A673 (cell line): ENCODE data around the gene PODNL1. TPM values are rescaled to one million over a fixed set of nuclear protein-coding genes. Genes with fewer than 3 reads are reported as not detected.
"Not testable (repeated sequence)": the region's sequence is repeated elsewhere in the genome, so short reads cannot be mapped to it uniquely, and the experiment has no call there.

Experiments used
- BruUV-seq: library from RNA; stranded (reverse); fragments of 400-500 nt; replicated peaks from 2 replicates; lab custom pipeline; 2021; lab: Mats Ljungman, UMichigan
- CTCF ChIA-PET: fragments of 300-600 bp; sonication (Branson Sonifier 250); formaldehyde crosslinking; loops from one replicate; lab custom pipeline; 2022; ENCODE audit warnings: antibody characterized with exemption; lab: Charles Lee
- POLR2A ChIA-PET: fragments of 300-600 bp; sonication (Branson Sonifier 250); formaldehyde crosslinking; loops from one replicate; lab custom pipeline; 2022; ENCODE audit warnings: antibody characterized with exemption; ENCODE audit not compliant: low non-redundant PET; lab: Charles Lee
- DNase-seq: peaks from one replicate; pipeline ENCODE4 v3.0.0-alpha.2; 2015; ENCODE audit warnings: low spot score
- H3K27ac ChIP-seq: fragments of 200-600 bp; sonication (generic); 2 replicates; pipeline ENCODE4 v1.5.1; 2016; ENCODE audit warnings: mixed run types, low read depth, mild to moderate bottlenecking, mixed read lengths, antibody characterized with exemption, low read length; ENCODE audit not compliant: poor library complexity, severe bottlenecking
- H3K27me3 ChIP-seq: fragments of 200-600 bp; sonication (generic); replicated peaks from 2 replicates; pipeline ENCODE4 v1.6.1; 2017; ENCODE audit warnings: mixed run types, low read depth, mild to moderate bottlenecking, mixed read lengths, antibody characterized with exemption, low read length; ENCODE audit not compliant: insufficient read depth, poor library complexity
- H3K36me3 ChIP-seq: fragments of 200-600 bp; sonication (generic); 2 replicates; pipeline ENCODE4 v1.6.1; 2016; ENCODE audit warnings: mixed run types, mild to moderate bottlenecking, mixed read lengths, antibody characterized with exemption, low read length; ENCODE audit not compliant: insufficient read depth, poor library complexity, severe bottlenecking
- H3K4me1 ChIP-seq: fragments of 200-600 bp; sonication (generic); 2 replicates; pipeline ENCODE4 v1.6.1; 2017; ENCODE audit warnings: mixed run types, mild to moderate bottlenecking, mixed read lengths, antibody characterized with exemption, low read length; ENCODE audit not compliant: insufficient read depth, poor library complexity, severe bottlenecking
- H3K4me3 ChIP-seq: fragments of 200-600 bp; sonication (generic); 2 replicates; pipeline ENCODE4 v1.5.1; 2016; ENCODE audit warnings: low read depth, mixed run types, mild to moderate bottlenecking, mixed read lengths, low read length; ENCODE audit not compliant: poor library complexity, severe bottlenecking
- H3K9me3 ChIP-seq: fragments of 200-600 bp; sonication (generic); 2 replicates; pipeline ENCODE4 v1.6.1; 2016; ENCODE audit warnings: mixed run types, low read depth, mild to moderate bottlenecking, mixed read lengths, antibody characterized with exemption, low read length; ENCODE audit not compliant: poor library complexity, severe bottlenecking
- EZH2 ChIP-seq: fragments of 200-600 bp; sonication (generic); IDR thresholded peaks from 2 replicates; pipeline ENCODE4 v1.6.1; 2017; ENCODE audit warnings: borderline replicate concordance, low read depth, mild to moderate bottlenecking, mixed read lengths, antibody characterized with exemption, low read length; ENCODE audit not compliant: poor library complexity, severe bottlenecking
- intact Hi-C: fragments of 100-400 bp; cut with micrococcal nuclease; formaldehyde crosslinking; loops from one replicate; pipeline ENCODE4 v1.10.0; 2022; ENCODE audit not compliant: unreplicated experiment
- total RNA-seq: library from RNA; stranded (reverse); gene quantifications from 2 replicates; pipeline ENCODE4 v1.2.3, GENCODE V29; 2021
- TF ChIP-seq, protein P1 (sequence below): fragments of 300-800, 200-600 bp; sonication (generic); conservative IDR thresholded peaks from 2 replicates; pipeline ENCODE4 v1.5.1; 2017; ENCODE audit warnings: low read depth, mild to moderate bottlenecking, antibody characterized with exemption, low read length, moderate library complexity, mixed read lengths

The PODNL1 gene
- total RNA-seq, 1 experiment from 2014 or later = not detected

DNA sequence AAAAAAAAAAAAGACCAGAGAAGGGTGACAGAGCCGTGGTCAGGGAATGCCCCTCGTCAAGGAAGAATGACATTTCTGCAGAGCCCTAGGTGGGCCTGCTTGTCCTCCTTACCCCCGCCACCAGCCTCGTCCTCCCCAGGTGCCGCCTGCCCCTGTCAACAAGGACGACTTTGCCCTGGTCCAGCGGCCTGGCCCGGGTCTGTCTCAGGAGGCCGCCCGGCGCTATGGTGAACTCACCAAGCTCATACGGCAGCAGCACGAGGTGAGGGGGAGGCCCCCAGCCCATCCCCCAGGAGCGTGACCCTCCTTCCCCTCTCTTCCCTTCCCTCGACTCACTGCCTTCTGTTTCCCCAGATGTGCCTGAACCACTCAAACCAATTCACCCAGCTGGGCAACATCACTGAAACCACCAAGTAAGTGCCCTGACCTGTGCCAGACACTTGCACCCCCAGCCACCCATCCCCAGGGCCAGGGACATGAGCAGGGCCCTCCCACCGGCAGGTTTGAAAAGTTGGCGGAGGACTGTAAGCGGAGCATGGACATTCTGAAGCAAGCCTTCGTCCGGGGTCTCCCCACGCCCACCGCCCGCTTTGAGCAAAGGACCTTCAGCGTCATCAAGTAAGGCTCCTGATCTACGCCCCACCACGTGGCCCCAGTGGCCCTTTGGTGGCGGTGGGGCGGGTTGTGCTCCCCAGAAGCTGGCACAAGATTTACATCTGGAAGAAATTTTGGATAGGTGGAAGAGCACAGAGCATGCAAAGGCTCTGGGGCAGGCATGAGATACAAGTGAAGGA, 14.8 kb downstream of the PODNL1 start:
- no peak overlapping the region for H3K27ac ChIP-seq
- intact Hi-C loops = no loop called here
- no peak overlapping the region for H3K4me3 ChIP-seq
- H3K9me3 ChIP-seq = peaks cover 5% of the 10 kb centered on the region
- ChIA-PET POLR2A (no interaction called here), CTCF (no interaction called here)
- H3K36me3 ChIP-seq = peaks cover 26% of the 10 kb centered on the region
- H3K27me3 ChIP-seq = no peaks in the 10 kb centered on the region
- TF ChIP-seq, protein P1, sequence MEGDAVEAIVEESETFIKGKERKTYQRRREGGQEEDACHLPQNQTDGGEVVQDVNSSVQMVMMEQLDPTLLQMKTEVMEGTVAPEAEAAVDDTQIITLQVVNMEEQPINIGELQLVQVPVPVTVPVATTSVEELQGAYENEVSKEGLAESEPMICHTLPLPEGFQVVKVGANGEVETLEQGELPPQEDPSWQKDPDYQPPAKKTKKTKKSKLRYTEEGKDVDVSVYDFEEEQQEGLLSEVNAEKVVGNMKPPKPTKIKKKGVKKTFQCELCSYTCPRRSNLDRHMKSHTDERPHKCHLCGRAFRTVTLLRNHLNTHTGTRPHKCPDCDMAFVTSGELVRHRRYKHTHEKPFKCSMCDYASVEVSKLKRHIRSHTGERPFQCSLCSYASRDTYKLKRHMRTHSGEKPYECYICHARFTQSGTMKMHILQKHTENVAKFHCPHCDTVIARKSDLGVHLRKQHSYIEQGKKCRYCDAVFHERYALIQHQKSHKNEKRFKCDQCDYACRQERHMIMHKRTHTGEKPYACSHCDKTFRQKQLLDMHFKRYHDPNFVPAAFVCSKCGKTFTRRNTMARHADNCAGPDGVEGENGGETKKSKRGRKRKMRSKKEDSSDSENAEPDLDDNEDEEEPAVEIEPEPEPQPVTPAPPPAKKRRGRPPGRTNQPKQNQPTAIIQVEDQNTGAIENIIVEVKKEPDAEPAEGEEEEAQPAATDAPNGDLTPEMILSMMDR = no peak
- TF ChIP-seq EZH2 = no peak
- BruUV-seq = no TSS peak
- DNase-seq = no peak
- H3K4me1 ChIP-seq = no peaks in the 10 kb centered on the region

DNA sequence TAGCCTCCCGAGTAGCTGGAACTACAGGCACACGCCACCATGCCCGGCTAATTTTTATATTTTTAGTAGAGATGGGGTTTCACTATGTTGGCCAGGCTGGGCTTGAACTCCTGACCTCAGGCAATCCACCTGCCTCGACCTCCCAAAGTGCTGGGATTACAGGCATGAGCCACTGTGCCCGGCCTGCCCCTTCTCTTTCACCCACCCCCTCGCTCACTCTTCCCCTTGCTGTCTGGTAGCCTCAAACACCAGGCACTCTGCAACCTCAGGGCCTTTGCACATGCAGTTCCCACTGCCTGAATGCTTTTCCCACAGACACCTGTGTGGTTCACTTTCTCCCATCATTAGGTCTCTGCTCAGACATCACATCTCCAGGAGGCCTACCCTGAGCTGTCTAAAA, 16.1 kb downstream of the PODNL1 start:
- POLR2A ChIA-PET = interaction anchor here (0.8 kb wide), 1 partner anchor 101 kb away, joined by 3 read pairs; no protein-coding TSS in a partner anchor
- H3K9me3 ChIP-seq, CTCF ChIA-PET, H3K27ac ChIP-seq, H3K27me3 ChIP-seq, BruUV-seq, H3K4me1 ChIP-seq, H3K4me3 ChIP-seq, intact Hi-C loops, DNase-seq: not testable (repeated sequence)
- peaks cover 21% of the 10 kb centered on the region for H3K36me3 ChIP-seq

DNA sequence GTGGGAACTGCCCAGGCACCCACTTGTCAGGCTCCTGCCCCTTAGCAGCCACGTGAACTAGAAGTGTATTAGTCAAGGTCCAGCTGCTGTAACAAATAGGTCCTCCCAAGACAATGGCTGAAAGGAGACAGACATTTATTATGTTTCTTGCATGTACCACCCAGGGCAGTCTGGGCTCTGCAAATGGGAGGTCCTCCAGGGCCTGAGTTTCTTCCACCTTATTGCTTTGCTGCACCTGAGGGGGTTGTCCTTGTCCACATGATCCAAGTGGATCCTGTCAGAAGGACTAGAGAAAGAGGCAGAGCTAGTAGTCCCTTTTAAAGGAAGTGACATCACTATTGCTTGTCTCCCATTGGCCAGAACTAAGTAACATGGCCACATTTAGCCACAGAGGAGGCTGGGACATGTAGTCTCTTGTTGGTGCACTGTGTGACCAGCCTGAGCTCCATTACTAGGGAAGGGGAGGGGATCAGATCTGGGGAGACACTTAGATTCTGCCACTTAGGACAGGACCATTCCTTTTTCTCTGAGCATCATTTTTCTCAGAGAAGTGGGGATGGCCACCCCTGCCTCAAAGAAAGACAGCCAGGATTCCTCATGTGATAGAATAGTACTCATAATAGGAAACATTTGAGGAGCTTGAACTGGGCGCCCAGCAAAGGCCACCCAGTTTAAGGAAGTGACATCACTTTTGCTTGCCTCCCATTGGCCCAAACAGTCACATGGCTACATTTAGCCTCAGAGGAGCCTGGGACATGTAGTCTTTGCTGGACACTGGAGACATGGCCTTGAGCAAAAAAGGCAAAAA, 17.1 kb downstream of the PODNL1 start:
- intact Hi-C loops = no loop called here
- H3K36me3 ChIP-seq = peaks cover 17% of the 10 kb centered on the region
- TF ChIP-seq, protein P1 = no peak
- no peak for TF ChIP-seq EZH2
- H3K27ac ChIP-seq = no peak overlapping the region
- H3K4me1 ChIP-seq = no peaks in the 10 kb centered on the region
- no TSS peak for BruUV-seq
- ChIA-PET POLR2A (interaction anchor here (0.8 kb wide), 1 partner anchor 100 kb away, joined by 3 read pairs; no protein-coding TSS in a partner anchor), CTCF (no interaction called here)
- DNase-seq = peak; percentile 80
- peaks cover 5% of the 10 kb centered on the region for H3K9me3 ChIP-seq
- no peaks in the 10 kb centered on the region for H3K27me3 ChIP-seq
- H3K4me3 ChIP-seq = no peak overlapping the region
